Stimulated activated CD8-positive, alpha-beta memory T cell treated with anti-CD3 and anti-CD28 coated beads, Interleukin-15, amount 100 ng/mL, for 1 hour (primary cell): ENCODE measurements around the gene DMKN.
A peak's percentile ranks its signal among the peaks of the same experiment; 100 is the strongest.
"Not testable (repeated sequence)": the region's sequence is repeated elsewhere in the genome, so short reads cannot be mapped to it uniquely, and the experiment has no call there.

Experiments used
- DNase-seq: peaks from one replicate; pipeline ENCODE4 v3.0.0-alpha.2; 2020; ENCODE audit warnings: low read depth

The DMKN gene

DNA sequence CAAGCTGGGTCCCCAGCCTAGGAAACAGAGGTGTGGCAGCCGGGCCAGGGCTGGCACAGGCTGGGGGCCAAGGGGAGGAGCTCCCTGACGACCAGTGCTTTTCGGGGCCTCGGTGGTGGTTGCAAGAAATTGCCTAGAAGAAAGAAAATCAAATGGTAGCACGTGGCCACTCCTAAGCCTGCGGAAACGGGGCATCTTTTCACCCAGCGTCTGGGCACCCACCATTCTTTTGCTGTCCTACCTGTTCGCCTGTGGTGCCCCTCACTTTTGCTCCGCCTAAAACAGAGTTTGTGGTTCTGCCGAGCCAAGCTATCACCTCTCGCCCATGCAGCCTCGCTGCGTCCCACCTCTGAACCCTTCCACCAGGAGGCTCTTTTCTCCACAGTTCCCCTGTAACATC is 16.0 kb downstream of the DMKN start:
- no peak for DNase-seq

- peak; percentile 40 for DNase-seq
These were observed 18.1 kb downstream of the DMKN start for GRCh38 chr19:35495107-35496064.

GRCh38 chr19:35493971-35494370 is 19.5 kb downstream of the DMKN start:
- no peak for DNase-seq

GRCh38 chr19:35491836-35492360 is 21.6 kb downstream of the DMKN start:
- no peak for DNase-seq

DNA sequence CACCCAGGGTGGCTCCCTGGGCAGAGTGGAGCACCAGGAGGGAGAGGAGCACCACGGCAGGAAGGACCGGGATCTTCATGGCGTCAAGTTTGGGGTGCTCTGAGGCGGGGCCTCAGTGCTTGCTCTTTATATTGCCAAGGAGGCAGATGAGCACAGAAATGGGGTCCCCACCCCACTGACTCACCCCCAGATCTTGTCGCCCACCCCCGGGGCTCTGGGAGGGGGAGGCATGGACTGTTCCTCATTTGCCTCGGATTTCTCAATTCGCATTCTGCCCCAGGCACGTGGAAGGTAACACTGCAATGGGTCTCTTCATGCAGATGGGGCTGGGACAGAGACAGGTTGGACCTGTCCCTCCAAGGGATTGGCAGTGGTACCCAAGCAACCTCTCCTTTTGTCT is 23.1 kb downstream of the DMKN start, which contains the start of gene KRTDAP:
KRTDAP (minus strand) TSS at position 101 of the 400 bp plus-strand sequence; CDS start at position 79, 22 bp downstream.
- DNase-seq = no peak

DNA sequence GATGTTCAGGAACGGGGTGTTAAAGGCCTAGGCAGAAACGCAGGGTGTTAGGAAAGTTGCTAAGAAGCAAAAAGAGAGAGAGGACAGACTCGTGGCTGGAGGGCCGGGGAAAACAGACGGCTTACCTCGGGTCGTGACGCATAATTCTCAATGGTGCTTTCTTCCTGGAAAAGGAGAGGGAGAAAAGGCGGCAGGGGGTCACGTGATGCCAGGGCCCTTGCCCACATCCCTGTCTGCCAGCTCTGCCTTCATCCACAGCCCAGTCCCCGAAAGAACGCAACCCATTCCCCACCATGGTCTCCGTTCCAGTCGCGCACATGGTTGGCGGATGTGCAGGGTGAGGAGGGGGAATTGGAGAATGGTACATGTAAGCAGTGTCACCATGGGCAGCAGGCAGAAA is 24.8 kb downstream of the DMKN start:
- no peak for DNase-seq

DNA sequence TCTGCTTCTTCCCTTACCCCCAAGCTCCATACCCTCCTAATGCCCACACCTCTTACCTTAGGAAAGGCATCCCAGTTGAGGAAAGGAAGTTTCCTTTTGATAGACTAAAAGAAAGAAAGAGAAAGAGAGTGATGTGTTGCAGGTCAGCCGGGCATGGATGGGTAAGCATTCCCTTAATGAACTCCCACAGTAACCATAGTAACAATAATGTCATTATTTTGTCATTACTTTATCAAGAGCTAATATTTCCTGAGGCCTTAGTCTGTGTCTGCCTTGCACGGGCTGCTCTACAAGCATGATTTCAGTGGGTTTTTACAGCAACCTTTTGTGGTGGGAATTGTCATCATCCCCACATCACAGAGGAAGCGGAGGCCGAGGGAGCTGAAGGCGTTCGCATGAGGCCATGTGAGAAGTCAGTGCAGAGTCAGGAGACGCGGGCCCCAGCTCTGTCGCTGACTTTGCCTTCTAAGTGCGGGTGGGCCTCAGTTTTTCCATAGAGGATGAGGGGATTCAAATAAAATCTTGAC is 25.7 kb downstream of the DMKN start:
- DNase-seq = no peak

- no peak for DNase-seq
These were observed 27.2 kb downstream of the DMKN start for GRCh38 chr19:35486268-35486708.

GRCh38 chr19:35484252-35485036 is 29.0 kb downstream of the DMKN start:
- no peak for DNase-seq

DNA sequence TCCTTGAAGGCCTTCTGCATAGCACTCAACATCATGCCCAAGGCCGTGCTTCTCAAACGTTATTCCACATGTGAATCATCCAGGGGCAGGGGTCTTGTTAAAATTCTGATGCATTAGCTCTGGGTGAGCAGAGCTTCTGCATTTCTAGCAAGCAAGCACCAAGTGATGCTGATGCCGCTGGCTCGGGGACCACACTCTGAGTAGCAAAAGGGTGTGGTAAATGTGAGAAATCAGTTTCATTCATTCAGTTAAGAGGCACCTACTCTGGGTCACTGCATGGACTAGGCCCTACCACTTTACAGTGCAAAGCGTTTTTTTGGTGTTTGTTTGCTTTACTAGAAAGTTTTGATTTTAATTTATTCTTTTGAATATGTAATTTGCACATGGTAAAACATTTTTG is 30.4 kb downstream of the DMKN start:
- no peak for DNase-seq

GRCh38 chr19:35478794-35479677 is 34.4 kb downstream of the DMKN start:
- no peak for DNase-seq

DNA sequence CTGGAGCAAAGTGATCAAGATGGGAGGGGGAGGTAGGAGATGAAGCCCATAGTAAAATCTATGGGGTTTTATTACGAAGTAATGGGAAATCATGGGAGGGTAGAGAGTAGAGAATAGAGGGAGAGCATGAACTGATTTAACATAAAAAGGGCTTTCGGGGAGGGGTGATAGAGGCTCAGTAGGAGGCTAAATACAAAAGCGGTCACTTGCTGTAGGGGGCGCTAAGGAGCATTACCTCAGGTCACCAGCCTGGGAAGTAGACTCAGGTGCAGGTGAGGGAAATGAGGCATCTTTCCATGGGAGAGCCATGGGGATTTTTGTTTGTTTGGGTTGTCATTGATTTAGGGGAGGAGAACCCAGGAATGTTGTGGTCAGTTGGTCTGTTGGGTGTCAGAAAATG is 37.3 kb downstream of the DMKN start:
- no peak for DNase-seq

- not testable (repeated sequence) for DNase-seq
These were observed 38.9 kb downstream of the DMKN start for GRCh38 chr19:35474594-35474993.

GRCh38 chr19:35474104-35474503 is 39.3 kb downstream of the DMKN start:
- DNase-seq = no peak

- no peak for DNase-seq
These were observed 41.5 kb downstream of the DMKN start for GRCh38 chr19:35471946-35472345.

DNA sequence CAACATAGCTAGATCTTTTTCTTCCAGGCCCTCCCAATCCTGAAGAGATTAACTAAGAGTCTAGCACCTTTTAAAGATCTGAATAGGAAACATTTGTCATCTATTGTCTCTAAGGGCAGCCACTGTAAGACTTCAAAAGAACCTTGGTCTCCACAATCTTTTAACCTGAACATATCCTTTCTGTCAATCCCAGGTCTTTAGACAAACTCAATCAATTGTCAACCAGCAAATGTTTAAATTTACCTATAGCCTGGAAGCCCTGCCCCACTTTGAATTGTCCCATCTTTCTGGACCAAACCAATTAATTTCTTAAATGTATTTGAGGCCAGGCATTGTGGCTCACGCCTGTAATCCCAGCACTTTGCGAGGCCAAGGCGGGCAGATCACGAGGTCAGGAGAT is 42.4 kb downstream of the DMKN start:
- not testable (repeated sequence) for DNase-seq

DNA sequence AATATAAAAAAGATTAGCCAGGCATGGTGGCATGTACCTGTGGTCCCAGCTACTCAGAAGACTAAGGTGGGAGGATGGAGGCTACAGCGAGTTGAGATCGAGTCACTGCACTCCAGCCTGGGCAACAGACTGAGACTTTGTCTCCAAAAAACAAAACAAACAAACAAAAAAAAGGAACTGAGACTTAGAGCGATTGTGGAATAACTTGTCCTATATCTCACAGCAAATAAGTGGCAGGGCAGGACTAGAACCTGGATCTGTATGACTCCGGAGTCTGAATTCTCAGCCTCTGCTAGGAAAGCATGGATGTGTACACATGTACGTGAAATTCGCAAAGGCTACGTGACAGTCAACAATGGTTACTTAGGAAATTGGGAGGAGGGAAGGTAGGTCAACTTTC is 43.3 kb downstream of the DMKN start:
- no peak for DNase-seq

- peak; percentile 38 for DNase-seq
These were observed 44.8 kb downstream of the DMKN start for GRCh38 chr19:35468637-35469036.

GRCh38 chr19:35466259-35466658 is 47.2 kb downstream of the DMKN start:
- no peak for DNase-seq

DNA sequence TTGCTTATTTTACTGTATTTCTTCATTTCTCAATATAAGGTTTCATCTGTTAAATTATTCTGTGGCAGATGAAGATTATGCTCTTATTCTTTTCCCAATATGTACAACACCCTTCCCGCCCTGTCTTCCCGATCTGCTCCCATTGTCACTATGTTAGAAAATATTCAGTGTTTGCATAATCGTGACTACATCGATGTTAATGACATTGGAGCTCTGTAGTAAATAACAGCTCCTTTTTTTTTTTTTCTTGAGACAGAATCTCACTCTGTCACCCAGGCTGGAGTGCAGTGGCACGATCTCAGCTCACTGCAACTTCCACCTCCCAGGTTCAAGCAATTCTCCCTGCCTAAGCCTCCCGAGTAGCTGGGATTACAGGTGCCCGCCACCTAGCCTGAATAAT is 50.5 kb downstream of the DMKN start:
- not testable (repeated sequence) for DNase-seq

- DNase-seq = no peak
These were observed 50.9 kb downstream of the DMKN start for GRCh38 chr19:35462476-35462953.
